Caki2 (cell line): ENCODE measurements around the gene LYZL1. TPM values are rescaled to one million over a fixed set of nuclear protein-coding genes. Genes with fewer than 3 reads are reported as not detected.
A peak's percentile ranks its signal among the peaks of the same experiment; 100 is the strongest.
"Not testable (repeated sequence)": the region's sequence is repeated elsewhere in the genome, so short reads cannot be mapped to it uniquely, and the experiment has no call there.

ENCODE experiments used
- DNase-seq: peaks from one replicate; pipeline ENCODE4 v3.0.0-alpha.2; 2015; ENCODE audit warnings: low read depth
- in situ Hi-C: cut with HindIII; loops from 2 replicates; pipeline ENCODE4 v1.10.0; 2016; ENCODE audit warnings: low sequenced_read_pairs, low pct_unique_long_range_greater_than_20kb, mixed read lengths
- total RNA-seq: library from RNA; depleted of rRNA; stranded (reverse); fragments of >200 nt; shearing (Covaris generic); gene quantifications from 2 replicates; pipeline ENCODE4 v1.2.3, GENCODE V29; 2014; ENCODE audit warnings: low replicate concordance; rRNA removed

LYZL1 gene
- not detected in 2 replicates for total RNA-seq

DNA sequence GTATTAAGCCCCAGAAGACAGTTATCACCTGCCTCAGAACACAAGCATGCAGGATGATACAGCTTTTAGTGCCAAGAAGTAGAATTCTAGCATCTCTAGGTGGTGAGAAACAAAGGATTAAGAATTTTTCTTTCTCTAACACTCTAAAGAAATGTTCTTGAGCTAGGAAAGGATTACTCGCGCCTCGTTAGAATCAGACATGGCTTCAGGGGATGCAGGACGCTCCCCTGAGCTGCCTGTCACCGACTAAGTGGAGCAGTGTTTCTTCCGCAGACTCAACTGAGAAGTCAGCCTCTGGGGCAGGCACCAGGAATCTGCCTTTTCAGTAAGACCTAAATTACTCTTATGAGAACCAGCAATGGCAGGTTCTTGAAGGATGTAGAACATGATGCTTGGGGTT is at the start of gene LYZL1:
Gene LYZL1 (plus strand): TSS at position 165 of the 400 bp plus-strand sequence. CDS start 2,798 bp downstream, outside the sequence.
- DNase-seq, in situ Hi-C loops: not testable (repeated sequence)

DNA sequence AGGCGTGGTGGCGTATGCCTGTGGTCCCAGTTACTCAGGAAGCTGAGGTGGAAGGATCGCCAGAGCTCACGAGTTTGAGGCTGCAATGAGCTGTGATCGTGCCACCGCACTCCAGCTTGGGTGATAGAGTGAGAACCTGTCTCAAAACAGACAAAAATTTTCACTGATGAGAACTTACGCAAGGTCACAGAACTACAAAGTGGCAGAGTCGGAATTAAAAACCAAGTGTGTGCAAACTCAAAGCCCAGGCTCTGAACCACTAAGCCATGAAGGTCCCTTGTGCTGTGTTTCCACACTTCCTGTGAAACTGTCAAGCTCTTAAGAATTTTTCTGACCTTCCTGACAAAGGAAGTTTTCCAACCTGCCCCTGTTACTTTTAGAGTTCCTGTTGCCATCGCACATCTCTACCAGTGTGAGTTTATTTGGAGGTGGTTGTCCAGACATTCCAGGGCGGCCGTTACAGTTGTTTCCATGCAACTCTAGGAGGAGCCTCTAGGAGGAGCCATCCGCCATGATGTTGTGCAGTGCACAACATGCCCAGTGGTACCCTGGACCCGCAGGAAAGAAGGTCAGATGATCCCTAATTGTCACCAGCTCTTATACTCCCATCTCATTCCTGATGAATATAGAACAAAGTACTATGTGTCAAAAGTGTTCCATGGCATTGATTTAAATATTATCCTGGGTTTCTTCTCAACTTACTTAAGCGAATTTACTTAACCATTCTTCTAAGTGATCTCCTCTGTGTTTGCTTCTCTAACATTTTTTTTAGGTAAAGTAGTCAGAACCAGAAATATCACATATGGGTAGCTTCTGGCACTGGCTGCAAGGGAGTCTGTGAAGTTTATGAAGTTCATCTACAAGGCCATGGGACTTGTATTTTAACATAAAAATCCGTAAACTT is 49.0 kb upstream of the LYZL1 start:
- in situ Hi-C loops = no loop called here
- no peak for DNase-seq

GRCh38 chr10:29240986-29241660 is 47.7 kb upstream of the LYZL1 start:
- in situ Hi-C loops = no loop called here
- DNase-seq = no peak

GRCh38 chr10:29241925-29242324 is 46.9 kb upstream of the LYZL1 start:
- in situ Hi-C loops = no loop called here
- no peak for DNase-seq

DNA sequence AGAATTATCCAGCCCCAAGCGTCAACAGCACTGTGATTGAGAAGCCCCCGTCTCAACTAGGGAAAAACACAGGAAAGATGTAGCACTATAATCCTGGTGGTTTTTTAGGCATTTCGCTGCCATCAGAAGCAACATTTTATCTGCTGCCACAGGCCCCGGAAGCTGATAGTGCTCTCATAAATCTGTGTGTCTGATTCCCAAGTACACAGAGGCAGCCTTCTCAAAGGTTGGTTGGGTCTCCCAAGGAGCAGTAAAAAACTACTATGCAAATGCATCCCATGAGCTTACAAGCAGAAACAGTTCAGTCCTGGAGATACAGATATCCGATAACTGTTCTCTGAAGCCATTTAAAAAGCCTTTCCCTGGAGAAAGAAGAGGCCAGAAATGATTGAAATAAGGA is 45.8 kb upstream of the LYZL1 start:
- no peak for DNase-seq
- in situ Hi-C loops = no loop called here

GRCh38 chr10:29243750-29244149 is 45.1 kb upstream of the LYZL1 start:
- no peak for DNase-seq
- in situ Hi-C loops = no loop called here

DNA sequence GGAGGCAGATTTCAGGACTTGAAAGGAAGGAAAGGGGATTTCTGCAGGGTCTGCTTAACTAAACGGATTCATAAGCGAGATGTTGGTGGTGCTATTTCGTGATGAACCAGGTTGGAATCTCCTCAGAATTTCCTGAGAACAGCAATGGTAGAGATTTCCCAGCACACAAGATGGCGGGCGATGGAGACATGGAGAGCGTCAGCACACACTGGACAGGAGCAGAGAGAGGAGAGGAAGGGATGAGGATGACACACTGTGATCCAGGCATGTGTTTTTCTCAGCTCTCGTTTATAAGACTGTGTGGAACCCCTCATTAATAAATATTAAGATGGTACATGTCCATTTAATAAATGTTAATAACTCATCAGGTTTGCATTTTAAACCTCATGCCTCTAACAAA is 43.9 kb upstream of the LYZL1 start:
- in situ Hi-C loops = no loop called here
- no peak for DNase-seq

DNA sequence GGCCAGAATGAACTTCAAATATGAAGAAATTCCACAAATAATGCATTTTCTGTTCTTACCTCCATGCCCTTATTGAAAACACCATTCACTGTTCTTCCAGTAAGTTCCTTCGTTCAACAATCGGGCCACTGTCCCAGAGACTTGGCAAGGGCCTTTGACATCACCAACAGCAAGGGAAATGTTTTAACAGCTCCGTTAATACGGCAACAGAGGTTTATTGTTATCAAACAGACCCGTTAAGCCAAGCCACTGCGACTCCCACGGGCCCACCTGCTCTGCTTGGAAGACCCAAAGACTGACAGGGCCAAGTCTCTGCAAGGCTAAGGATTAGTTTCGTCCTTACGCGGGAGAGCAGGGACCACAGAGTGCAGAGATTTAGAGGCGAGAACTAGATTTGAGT is 43.4 kb upstream of the LYZL1 start:
- no peak for DNase-seq
- in situ Hi-C loops = no loop called here

GRCh38 chr10:29246449-29246848 is 42.4 kb upstream of the LYZL1 start:
- in situ Hi-C loops = no loop called here
- no peak for DNase-seq

DNA sequence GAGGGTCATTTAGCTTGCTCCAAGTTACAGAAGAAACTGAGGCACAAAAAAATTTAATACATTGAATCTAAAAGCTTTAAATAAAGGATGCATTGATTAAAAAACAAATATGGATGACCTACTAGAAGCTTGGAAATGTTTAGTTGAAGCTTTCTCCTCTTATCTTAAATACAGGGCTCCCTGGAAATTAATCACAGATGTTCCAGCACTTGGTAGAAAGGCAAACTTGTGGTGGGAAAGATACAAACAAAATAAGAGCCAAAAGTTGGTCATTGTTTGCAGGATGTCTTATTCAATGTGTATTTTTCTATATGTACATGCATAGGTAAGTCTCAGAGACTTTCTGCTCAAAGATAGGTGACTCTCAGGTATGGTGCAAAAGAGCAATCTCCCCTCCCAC is 40.7 kb upstream of the LYZL1 start:
- in situ Hi-C loops = no loop called here

DNA sequence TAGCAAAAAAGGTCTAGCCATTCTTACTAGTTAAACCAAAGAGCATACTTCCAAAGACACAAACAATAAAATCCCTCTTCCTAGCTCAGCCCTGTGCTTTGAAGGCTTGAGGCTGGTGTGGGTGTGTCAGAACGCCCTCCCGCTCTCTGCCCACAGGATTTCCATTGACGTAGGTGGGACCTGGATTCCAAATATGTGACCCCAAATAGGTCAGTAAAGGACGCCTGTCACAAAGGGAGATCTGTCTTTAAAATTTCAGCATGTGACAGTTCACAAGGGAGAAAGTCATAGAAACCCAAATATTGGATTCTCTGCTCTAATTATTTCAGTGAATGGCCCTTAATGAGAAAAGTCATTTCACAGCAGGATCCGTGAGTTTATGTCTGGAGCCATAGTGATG is 39.9 kb upstream of the LYZL1 start:
- no peak for DNase-seq
- in situ Hi-C loops = no loop called here

More for the DNA sequence above, 40.7 kb upstream of the LYZL1 start:
- no peak for DNase-seq

- in situ Hi-C loops = no loop called here
- no peak for DNase-seq
These were observed 38.8 kb upstream of the LYZL1 start for GRCh38 chr10:29250066-29250465.

GRCh38 chr10:29252811-29253689 is 35.8 kb upstream of the LYZL1 start:
- DNase-seq = no peak
- in situ Hi-C loops = no loop called here

DNA sequence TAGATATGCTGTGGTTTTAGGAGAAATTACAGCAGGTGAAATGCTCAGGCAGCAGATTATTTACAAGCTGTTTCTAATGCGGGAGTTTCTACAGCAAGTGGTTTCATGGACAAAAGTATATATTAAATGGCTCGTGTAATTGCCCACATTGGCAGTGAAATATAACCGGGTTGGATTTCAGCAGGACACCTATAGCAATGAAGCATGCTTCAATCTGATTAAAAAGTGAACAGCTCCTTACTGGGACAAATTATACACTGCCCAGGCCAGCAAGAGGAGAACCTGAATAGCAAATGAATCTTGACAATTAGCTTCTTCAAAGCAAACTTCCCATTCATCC is 35.2 kb upstream of the LYZL1 start:
- in situ Hi-C loops = no loop called here

GRCh38 chr10:29254123-29255046 is 34.5 kb upstream of the LYZL1 start:
- DNase-seq = peak; percentile 62
- in situ Hi-C loops = no loop called here

More for the DNA sequence above, 35.2 kb upstream of the LYZL1 start:
- no peak for DNase-seq

- in situ Hi-C loops = no loop called here
- DNase-seq = no peak
These were observed 33.8 kb upstream of the LYZL1 start for GRCh38 chr10:29255104-29255503.

- no peak for DNase-seq
- in situ Hi-C loops = no loop called here
These were observed 32.9 kb upstream of the LYZL1 start for GRCh38 chr10:29256019-29256418.

DNA sequence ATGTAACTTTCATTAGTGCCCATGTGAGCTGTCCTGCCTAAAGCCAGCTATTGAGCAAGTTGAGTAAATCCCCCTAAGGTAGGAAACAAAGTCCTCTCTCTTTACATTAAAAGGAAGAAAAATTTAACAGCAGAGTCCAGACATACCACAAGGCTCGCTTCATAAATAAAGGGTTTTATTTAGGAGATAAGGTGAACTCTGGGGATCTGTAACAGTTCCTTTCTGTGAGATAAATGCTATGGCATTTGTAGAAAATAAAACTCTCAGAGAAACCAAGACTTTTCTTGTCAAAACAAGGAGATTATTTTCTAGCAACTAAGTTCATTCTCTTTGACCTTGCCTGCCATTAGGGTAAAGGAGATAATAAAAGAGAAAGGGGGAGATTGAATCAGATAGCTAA is 32.3 kb upstream of the LYZL1 start:
- DNase-seq = no peak
- in situ Hi-C loops = no loop called here
